ENCODE results near the gene GPC3.

DNA sequence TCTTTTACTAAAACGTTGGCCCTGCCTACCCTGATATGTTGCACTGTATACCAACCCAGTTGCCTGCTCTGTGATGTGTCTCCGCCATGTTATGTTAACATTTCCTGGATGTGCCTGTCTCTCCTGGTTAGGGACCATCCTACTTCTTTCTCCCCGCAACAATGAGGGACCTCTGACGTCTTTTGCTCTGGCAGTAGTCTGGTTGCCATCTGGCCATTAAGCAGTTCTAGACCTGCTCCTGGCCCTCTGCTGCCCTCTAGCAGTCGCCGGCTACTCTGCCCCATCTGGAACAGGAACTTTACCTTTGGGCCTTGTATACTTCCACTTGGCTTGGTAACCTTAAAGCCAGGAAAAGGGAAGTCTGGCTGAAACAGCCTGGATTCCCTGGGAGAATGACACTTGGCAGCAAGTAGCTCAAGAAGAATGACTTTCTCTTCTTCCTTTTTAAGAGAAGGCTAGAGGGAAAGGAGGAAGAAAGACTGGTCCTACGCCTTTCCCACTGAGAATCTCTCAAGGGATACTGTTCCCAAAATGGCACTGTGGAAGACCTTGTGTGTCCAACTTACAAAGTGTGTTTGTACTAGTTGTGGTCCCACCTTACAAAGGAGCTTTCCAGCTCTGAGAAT, 63.5 kb downstream of the GPC3 start:
- TF ChIP-seq POLR2A (IDR thresholded peaks at IDR 0.05) (no peak), POLR2AphosphoS5 (IDR thresholded peaks at IDR 0.05) (no peak), EP300 (IDR thresholded peaks at IDR 0.05) (no peak)
- TF ChIP-seq, protein P1, sequence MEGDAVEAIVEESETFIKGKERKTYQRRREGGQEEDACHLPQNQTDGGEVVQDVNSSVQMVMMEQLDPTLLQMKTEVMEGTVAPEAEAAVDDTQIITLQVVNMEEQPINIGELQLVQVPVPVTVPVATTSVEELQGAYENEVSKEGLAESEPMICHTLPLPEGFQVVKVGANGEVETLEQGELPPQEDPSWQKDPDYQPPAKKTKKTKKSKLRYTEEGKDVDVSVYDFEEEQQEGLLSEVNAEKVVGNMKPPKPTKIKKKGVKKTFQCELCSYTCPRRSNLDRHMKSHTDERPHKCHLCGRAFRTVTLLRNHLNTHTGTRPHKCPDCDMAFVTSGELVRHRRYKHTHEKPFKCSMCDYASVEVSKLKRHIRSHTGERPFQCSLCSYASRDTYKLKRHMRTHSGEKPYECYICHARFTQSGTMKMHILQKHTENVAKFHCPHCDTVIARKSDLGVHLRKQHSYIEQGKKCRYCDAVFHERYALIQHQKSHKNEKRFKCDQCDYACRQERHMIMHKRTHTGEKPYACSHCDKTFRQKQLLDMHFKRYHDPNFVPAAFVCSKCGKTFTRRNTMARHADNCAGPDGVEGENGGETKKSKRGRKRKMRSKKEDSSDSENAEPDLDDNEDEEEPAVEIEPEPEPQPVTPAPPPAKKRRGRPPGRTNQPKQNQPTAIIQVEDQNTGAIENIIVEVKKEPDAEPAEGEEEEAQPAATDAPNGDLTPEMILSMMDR (IDR thresholded peaks at IDR 0.05) = peak in 5 of 7 experiments; percentile 6 to 46 (median 31)

All from stomach (tissue), 4 donors.